K562 (cell line): ENCODE data around the gene RDH8. TPM values are rescaled to one million over a fixed set of nuclear protein-coding genes. Genes with fewer than 3 reads are reported as not detected.

Experiments
- ATAC-seq: fragments of 200-7000 bp; cut with Tn5 transposase; 3 replicates; pipeline ENCODE4 v1.9.1; 2020; ENCODE audit warnings: moderate library complexity
- BruUV-seq: library from RNA; stranded (reverse); fragments of 400-500 nt; replicated peaks from 2 replicates; lab custom pipeline; 2021; lab: Mats Ljungman, UMichigan
- CTCF ChIA-PET: fragments of 300-600 bp; formaldehyde crosslinking; extraction: SDS; loops from one replicate; lab custom pipeline; 2021; ENCODE audit warnings: low intra/inter-chr PET ratio; lab: Yijun Ruan, JAX
- POLR2A ChIA-PET: fragments of 300-600, 350-650 bp; sonication (Branson Sonifier 250); formaldehyde crosslinking; extraction: SDS; loops from one replicate; lab custom pipeline; 2021; ENCODE audit warnings: antibody characterized with exemption, inconsistent platforms; lab: Yijun Ruan, JAX
- DNase-seq, 4 experiments: peaks; one replicate each; pipeline versions ENCODE4 v3.0.0 to v3.0.0-alpha.2; 2011 to 2018; ENCODE audit warnings: low spot score in 3 of 4, mixed read lengths in 3 of 4; ENCODE audit errors: extremely low read depth in 1 of 4
- FAIRE-seq: peaks from 2 replicates; lab custom pipeline; 2011; peaks lifted over from hg19 to GRCh38; lab: Jason Lieb, UNC
- H2AFZ ChIP-seq: 2 replicates; pipeline ENCODE4 v1.6.0; 2011; ENCODE audit warnings: low read depth, low read length, control low read depth, inconsistent platforms
- H3K27ac ChIP-seq: fragments of 200-600 bp; 3 replicates; pipeline ENCODE4 v1.8.0; 2011; ENCODE audit warnings: low read depth, mild to moderate bottlenecking, control low read depth, inconsistent platforms, low read length, moderate library complexity, mixed read lengths; ENCODE audit errors: extremely low read depth
- H3K27me3 ChIP-seq, 2 experiments: fragments of 300-600 bp in 1 of 2; 2 replicates in 1 of 2; 3 replicates in 1 of 2; pipeline versions ENCODE4 v1.6.0 to v1.8.0; 2011; ENCODE audit warnings: inconsistent platforms in 2 of 2, low read length in 2 of 2, mild to moderate bottlenecking in 1 of 2, mixed read lengths in 1 of 2, moderate library complexity in 1 of 2; ENCODE audit not compliant: control insufficient read depth in 2 of 2, insufficient read depth in 2 of 2
- H3K36me3 ChIP-seq: fragments of 300-600 bp; 3 replicates; pipeline ENCODE4 v1.8.0; 2011; ENCODE audit warnings: mild to moderate bottlenecking, low read length, inconsistent platforms; ENCODE audit not compliant: control insufficient read depth, insufficient read depth
- H3K4me1 ChIP-seq, 2 experiments: fragments of 200-600 bp in 1 of 2; replicated peaks in 1 of 2; 2 replicates in 1 of 2; 3 replicates in 1 of 2; pipeline versions ENCODE4 v1.5.1 to v1.8.0; 2011; ENCODE audit warnings: inconsistent platforms in 2 of 2, low read length in 2 of 2, mild to moderate bottlenecking in 1 of 2, mixed read lengths in 1 of 2, moderate library complexity in 1 of 2; ENCODE audit not compliant: control insufficient read depth in 2 of 2, insufficient read depth in 2 of 2
- H3K4me2 ChIP-seq: 2 replicates; pipeline ENCODE4 v1.6.1; 2011; ENCODE audit warnings: low read length, control low read depth, inconsistent platforms, mixed read lengths; ENCODE audit not compliant: insufficient read depth
- H3K4me3 ChIP-seq: fragments of 200-600 bp; sonication (generic), shearing (Covaris generic); 2 replicates; pipeline ENCODE4 v1.5.1; 2016; ENCODE audit warnings: control low read depth, inconsistent platforms
- H3K79me2 ChIP-seq: fragments of 200-600 bp; 3 replicates; pipeline ENCODE4 v1.8.0; 2011; ENCODE audit warnings: low read length, inconsistent platforms; ENCODE audit not compliant: control insufficient read depth, insufficient read depth
- H3K9ac ChIP-seq, 2 experiments: 2 replicates each; pipeline versions ENCODE4 v1.6.0 to v1.6.1; 2011; ENCODE audit warnings: low read depth in 2 of 2, low read length in 2 of 2, control low read depth in 1 of 2, inconsistent platforms in 1 of 2, mild to moderate bottlenecking in 1 of 2, mixed read lengths in 1 of 2; ENCODE audit not compliant: insufficient read depth in 1 of 2
- H3K9me1 ChIP-seq: one replicate; pipeline ENCODE4 v1.6.0; 2011; ENCODE audit warnings: inconsistent platforms, mild to moderate bottlenecking, low read length, moderate library complexity; ENCODE audit not compliant: control insufficient read depth, insufficient read depth
- H3K9me3 ChIP-seq: replicated peaks from 2 replicates; pipeline ENCODE4 v1.5.1; 2011; ENCODE audit warnings: low read depth, low read length, inconsistent platforms; ENCODE audit not compliant: control insufficient read depth, insufficient read depth
- H4K20me1 ChIP-seq: replicated peaks from 2 replicates; pipeline ENCODE4 v1.6.1; 2011; ENCODE audit warnings: low read length, inconsistent platforms, mixed read lengths; ENCODE audit not compliant: control insufficient read depth, insufficient read depth
- ASH1L ChIP-seq: fragments of 450-650 bp; IDR thresholded peaks from 2 replicates; pipeline ENCODE4 v1.6.1; 2018; ENCODE audit warnings: borderline replicate concordance, mild to moderate bottlenecking, low read depth; ENCODE audit not compliant: partially characterized antibody
- BCOR ChIP-seq: fragments of 450-650 bp; IDR thresholded peaks from 2 replicates; pipeline ENCODE4 v1.6.1; 2016
- CLOCK ChIP-seq: fragments of 250-450 bp; sonication (Bioruptor Pico); IDR thresholded peaks from 2 replicates; pipeline ENCODE4 v1.4.0; 2020; ENCODE audit warnings: mild to moderate bottlenecking, moderate library complexity, borderline replicate concordance
- CSDE1 ChIP-seq, 2 experiments: fragments of 450-650 bp; IDR thresholded peaks; 2 replicates each; pipeline ENCODE4 v1.6.1; 2016; ENCODE audit warnings: mild to moderate bottlenecking in 1 of 2
- NRF1 ChIP-seq, 2 experiments: fragments of 450-650 bp; IDR thresholded peaks in 1 of 2; conservative IDR thresholded peaks in 1 of 2; 2 replicates each; pipeline ENCODE4 v1.6.1; 2014; ENCODE audit warnings: mild to moderate bottlenecking in 2 of 2
- POLR2A ChIP-seq: fragments of 450-650 bp; conservative IDR thresholded peaks from 2 replicates; pipeline ENCODE4 v1.6.1; 2016
- RBM25 ChIP-seq: fragments of 200-400 bp; formaldehyde crosslinking; IDR thresholded peaks from 2 replicates; pipeline ENCODE4 v1.6.1; 2018; ENCODE audit warnings: low read length, low read depth, moderate library complexity; ENCODE audit not compliant: severe bottlenecking
- TFAP4 ChIP-seq: sonication (generic); formaldehyde crosslinking; IDR thresholded peaks from 2 replicates; pipeline ENCODE4 v1.8.0; 2022; ENCODE audit warnings: missing genetic modification reagents, mild to moderate bottlenecking, moderate library complexity, borderline replicate concordance
- TRIM25 ChIP-seq: fragments of 450-650 bp; IDR thresholded peaks from 2 replicates; pipeline ENCODE4 v1.7.0; 2016; ENCODE audit warnings: borderline replicate concordance
- ZFP36 ChIP-seq: fragments of 150-350 bp; IDR thresholded peaks from 2 replicates; pipeline ENCODE4 v1.6.1; 2018; ENCODE audit warnings: low read length, low read depth; ENCODE audit not compliant: partially characterized antibody
- ZKSCAN8 ChIP-seq: fragments of 200-800 bp; sonication (Bioruptor generic); IDR thresholded peaks from 2 replicates; pipeline ENCODE4 v1.6.1; 2016; ENCODE audit warnings: missing genetic modification characterization, missing compliant biosample characterization
- WGBS: fragments of 100-300 bp; shearing (Covaris generic); methylation state at CpG from one replicate; pipeline ENCODE4 v1.1.6; 2016; ENCODE audit warnings: low coverage, mixed read lengths; ENCODE audit not compliant: insufficient coverage; ENCODE audit errors: missing lambda C conversion rate; 5-methylcytosine and 5-hydroxymethylcytosine counted together
- in situ Hi-C: fragments of 300-500 bp; cut with MboI; formaldehyde crosslinking; loops from 4 replicates; pipeline ENCODE4 v1.15.0; 2018; ENCODE audit warnings: inconsistent platforms, mixed read lengths
- intact Hi-C: fragments of 100-400 bp; cut with micrococcal nuclease; formaldehyde crosslinking; loops from 2 replicates; pipeline ENCODE4 v1.14.2; 2022
- polyA plus RNA-seq, 8 experiments: library from polyadenylated mRNA; depleted of rRNA in 4 of 8; stranded (reverse) in 5 of 8; unstranded in 3 of 8; fragments of >200 nt; fragmentation: Nextera tagmentation in 2 of 8; fragmentation: Illumina TruSeq in 1 of 8; extraction: Ambion mirVana in 2 of 8; extraction: Trizol in 1 of 8; gene quantifications; 2 replicates each; pipeline versions ENCODE4 v1.2.1 to v1.2.3, GENCODE V29; 2011 to 2014; ENCODE audit warnings: inconsistent platforms in 1 of 8, missing spikeins in 1 of 8
- total RNA-seq, 7 experiments: library from RNA; depleted of rRNA in 6 of 7; stranded (reverse); fragments of >200 nt in 6 of 7; fragmentation: Illumina TruSeq in 2 of 7; extraction: Trizol in 2 of 7; gene quantifications; 2 replicates each; pipeline versions ENCODE4 v1.2.1 to v1.2.3, GENCODE V29; 2011 to 2021; ENCODE audit warnings: low replicate concordance in 1 of 7

Gene RDH8
- total and polyA plus RNA-seq, 9 of the 15 experiments (the other 6 are each of a cell fraction or from before 2014, with no cell fraction given), result not detected

GRCh38 chr19:9966024-9966423 is 47.3 kb upstream of the RDH8 start:
- no peaks in the 10 kb centered on the region for H3K4me1 ChIP-seq
- no TSS peak for BruUV-seq
- no peaks in the 10 kb centered on the region for H3K36me3 ChIP-seq
- ChIA-PET POLR2A (interaction anchor here (0.5 kb wide), 1 partner anchor 380 kb away, joined by 3 read pairs; no protein-coding TSS in a partner anchor), CTCF (no interaction called here)
- FAIRE-seq (no peak), DNase-seq (no peak), ATAC-seq (no peak)
- H3K9me1 ChIP-seq, result no peaks in the 10 kb centered on the region
- no peaks in the 10 kb centered on the region for H3K9me3 ChIP-seq
- no peak overlapping the region for H2AFZ ChIP-seq
- no peak overlapping the region for H3K4me3 ChIP-seq
- no peak overlapping the region; a peak in 1 of 4 replicates for H3K9ac ChIP-seq
- 12% methylated on average over 10 of the region's 14 CpGs for WGBS
- in situ Hi-C loops, result no loop called here
- no peak overlapping the region for H3K4me2 ChIP-seq
- intact Hi-C loops, result no loop called here
- TF ChIP-seq ZKSCAN8 (CRISPR knock-in tag) (peak; percentile 92), ASH1L (no peak)
- TF ChIP-seq, all 486 proteins: peak for 1
- peaks cover 3 to 19% of the 10 kb centered on the region in 2 experiments; a peak in 4 of 5 replicates for H3K27me3 ChIP-seq
- H4K20me1 ChIP-seq, result no peaks in the 10 kb centered on the region
- no peaks in the 10 kb centered on the region for H3K79me2 ChIP-seq
- H3K27ac ChIP-seq, result no peak overlapping the region

GRCh38 chr19:9966448-9966847 is 46.8 kb upstream of the RDH8 start:
- WGBS, result 15% methylated on average over 23 of the region's 29 CpGs
- POLR2A ChIA-PET, result interaction anchor here (0.5 kb wide), 1 partner anchor 380 kb away, joined by 3 read pairs; no protein-coding TSS in a partner anchor
- Histone ChIP-seq H3K4me3 (no peak overlapping the region), H2AFZ (no peak overlapping the region), H4K20me1 (no peaks in the 10 kb centered on the region), H3K9me1 (no peaks in the 10 kb centered on the region), H3K27ac (no peak overlapping the region), H3K36me3 (no peaks in the 10 kb centered on the region), H3K4me1 (no peaks in the 10 kb centered on the region), H3K4me2 (no peak overlapping the region), H3K9me3 (no peaks in the 10 kb centered on the region), H3K27me3 (peaks cover 3 to 18% of the 10 kb centered on the region in 2 experiments; a peak in 4 of 5 replicates), H3K79me2 (no peaks in the 10 kb centered on the region), H3K9ac (no peak overlapping the region; a peak in 1 of 4 replicates)
- BruUV-seq, result no TSS peak
- FAIRE-seq (no peak), ATAC-seq (no peak), DNase-seq (no peak)
- in situ Hi-C loops (no loop called here), intact Hi-C loops (no loop called here)
- CTCF ChIA-PET, result no interaction called here
- TF ChIP-seq BCOR (peak; percentile 21; the same call in 1 of the 2 replicates), TRIM25 (no peak), NRF1 (conservative IDR thresholded peaks at IDR 0.05 in 1 of 2, IDR thresholded peaks at IDR 0.05 in 1 of 2) (peak; percentile 55 to 59), RBM25 (peak; percentile 45), CLOCK (CRISPR knock-in tag) (no peak), CSDE1 (IDR thresholded peaks at IDR 0.05) (no peak), ZFP36 (peak; percentile 84), POLR2A (no peak), TFAP4 (no peak)
